ENCODE results near the gene UBALD1. TPM values are rescaled to one million over a fixed set of nuclear protein-coding genes. Genes with fewer than 3 reads are reported as not detected.

UBALD1 gene
- total RNA-seq, 1 experiment from 2014 or later, result 45.9 TPM

DNA sequence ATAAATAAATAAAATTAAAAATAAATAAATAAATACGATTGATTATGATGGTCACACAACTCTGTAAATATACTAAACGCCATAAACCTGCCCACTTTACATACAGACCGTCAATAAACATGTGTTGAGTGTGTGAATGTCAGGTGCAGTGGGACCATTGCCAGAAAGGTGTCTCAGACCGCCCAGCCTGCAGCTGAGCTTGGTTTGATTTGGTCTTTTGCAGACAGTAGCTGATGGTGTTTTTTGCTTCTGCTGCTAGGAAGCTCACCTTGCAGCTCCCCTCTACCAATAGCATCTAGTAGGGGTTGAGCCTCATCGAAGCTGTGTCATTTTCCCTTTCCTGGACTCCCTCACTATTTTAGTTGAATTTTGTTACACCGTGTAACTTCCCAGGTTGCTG lies 23.5 kb downstream of the UBALD1 start:
- intact Hi-C loops (cut with micrococcal nuclease), result no loop called here
- CTCF ChIA-PET, result no interaction called here
- no peak for DNase-seq (ENCODE audit: low read depth, low spot score)
- POLR2A ChIA-PET, result no interaction called here
- H4K20me1 ChIP-seq (ENCODE audit: insufficient read depth), result no peaks in the 10 kb centered on the region
- H3K9me2 ChIP-seq (ENCODE audit: insufficient read depth), result no peaks in the 10 kb centered on the region
- H3K79me2 ChIP-seq (ENCODE audit: insufficient read depth, low read length), result no peaks in the 10 kb centered on the region
- RAD21 ChIA-PET (ENCODE audit: low non-redundant PET in 1 of 2, low total read pairs in 2 of 2, uncharacterized antibody in 2 of 2, unreplicated experiment in 2 of 2), result interaction anchor here in 1 of 2 experiments (0.7 kb wide), 1 partner anchor 33 kb away, joined by 4 read pairs; no protein-coding TSS in a partner anchor
- no peak for TF ChIP-seq JUND (IDR thresholded peaks at IDR 0.05)
- TF ChIP-seq ZNF274 (IDR thresholded peaks at IDR 0.05; ENCODE audit: low read depth, low read length), result no peak
- TF ChIP-seq EZH2 (IDR thresholded peaks at IDR 0.05), result no peak
- TF ChIP-seq, protein P1, sequence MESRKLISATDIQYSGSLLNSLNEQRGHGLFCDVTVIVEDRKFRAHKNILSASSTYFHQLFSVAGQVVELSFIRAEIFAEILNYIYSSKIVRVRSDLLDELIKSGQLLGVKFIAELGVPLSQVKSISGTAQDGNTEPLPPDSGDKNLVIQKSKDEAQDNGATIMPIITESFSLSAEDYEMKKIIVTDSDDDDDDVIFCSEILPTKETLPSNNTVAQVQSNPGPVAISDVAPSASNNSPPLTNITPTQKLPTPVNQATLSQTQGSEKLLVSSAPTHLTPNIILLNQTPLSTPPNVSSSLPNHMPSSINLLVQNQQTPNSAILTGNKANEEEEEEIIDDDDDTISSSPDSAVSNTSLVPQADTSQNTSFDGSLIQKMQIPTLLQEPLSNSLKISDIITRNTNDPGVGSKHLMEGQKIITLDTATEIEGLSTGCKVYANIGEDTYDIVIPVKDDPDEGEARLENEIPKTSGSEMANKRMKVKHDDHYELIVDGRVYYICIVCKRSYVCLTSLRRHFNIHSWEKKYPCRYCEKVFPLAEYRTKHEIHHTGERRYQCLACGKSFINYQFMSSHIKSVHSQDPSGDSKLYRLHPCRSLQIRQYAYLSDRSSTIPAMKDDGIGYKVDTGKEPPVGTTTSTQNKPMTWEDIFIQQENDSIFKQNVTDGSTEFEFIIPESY (IDR thresholded peaks at IDR 0.05; ENCODE audit: extremely low read depth, insufficient replicate concordance, low read length), result no peak
- no peak for TF ChIP-seq TCF7L2 (IDR thresholded peaks at IDR 0.05; ENCODE audit: borderline replicate concordance, extremely low read depth, insufficient read depth, insufficient read length)
- no peak for TF ChIP-seq EZH2phosphoT487 (IDR thresholded peaks at IDR 0.05; ENCODE audit: borderline replicate concordance)
- no peak for TF ChIP-seq SRF (IDR thresholded peaks at IDR 0.05; ENCODE audit: low read depth)
- no peak for TF ChIP-seq CEBPB (IDR thresholded peaks at IDR 0.05; ENCODE audit: low read depth)
- TF ChIP-seq SIN3A (IDR thresholded peaks at IDR 0.05; ENCODE audit: low read depth), result no peak
- TF ChIP-seq POLR2A (IDR thresholded peaks at IDR 0.05; ENCODE audit: borderline replicate concordance, extremely low read depth, insufficient read depth, insufficient read length), result no peak
- no peak for TF ChIP-seq CBX3 (IDR thresholded peaks at IDR 0.05; ENCODE audit: low read depth)
- no peak for TF ChIP-seq EGR1 (IDR thresholded peaks at IDR 0.05; ENCODE audit: low read depth)
- TF ChIP-seq, protein P2, sequence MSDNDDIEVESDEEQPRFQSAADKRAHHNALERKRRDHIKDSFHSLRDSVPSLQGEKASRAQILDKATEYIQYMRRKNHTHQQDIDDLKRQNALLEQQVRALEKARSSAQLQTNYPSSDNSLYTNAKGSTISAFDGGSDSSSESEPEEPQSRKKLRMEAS (IDR thresholded peaks at IDR 0.05), result no peak
- TF ChIP-seq, protein P3, sequence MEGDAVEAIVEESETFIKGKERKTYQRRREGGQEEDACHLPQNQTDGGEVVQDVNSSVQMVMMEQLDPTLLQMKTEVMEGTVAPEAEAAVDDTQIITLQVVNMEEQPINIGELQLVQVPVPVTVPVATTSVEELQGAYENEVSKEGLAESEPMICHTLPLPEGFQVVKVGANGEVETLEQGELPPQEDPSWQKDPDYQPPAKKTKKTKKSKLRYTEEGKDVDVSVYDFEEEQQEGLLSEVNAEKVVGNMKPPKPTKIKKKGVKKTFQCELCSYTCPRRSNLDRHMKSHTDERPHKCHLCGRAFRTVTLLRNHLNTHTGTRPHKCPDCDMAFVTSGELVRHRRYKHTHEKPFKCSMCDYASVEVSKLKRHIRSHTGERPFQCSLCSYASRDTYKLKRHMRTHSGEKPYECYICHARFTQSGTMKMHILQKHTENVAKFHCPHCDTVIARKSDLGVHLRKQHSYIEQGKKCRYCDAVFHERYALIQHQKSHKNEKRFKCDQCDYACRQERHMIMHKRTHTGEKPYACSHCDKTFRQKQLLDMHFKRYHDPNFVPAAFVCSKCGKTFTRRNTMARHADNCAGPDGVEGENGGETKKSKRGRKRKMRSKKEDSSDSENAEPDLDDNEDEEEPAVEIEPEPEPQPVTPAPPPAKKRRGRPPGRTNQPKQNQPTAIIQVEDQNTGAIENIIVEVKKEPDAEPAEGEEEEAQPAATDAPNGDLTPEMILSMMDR (IDR thresholded peaks at IDR 0.05 in 2 of 3, conservative IDR thresholded peaks at IDR 0.05 in 1 of 3; ENCODE audit: borderline replicate concordance in 1 of 3, insufficient read depth in 1 of 3, low read depth in 2 of 3, low read length in 2 of 3), result no peak
- no peak for TF ChIP-seq SP1 (IDR thresholded peaks at IDR 0.05; ENCODE audit: low read depth)
- TF ChIP-seq, protein P4, sequence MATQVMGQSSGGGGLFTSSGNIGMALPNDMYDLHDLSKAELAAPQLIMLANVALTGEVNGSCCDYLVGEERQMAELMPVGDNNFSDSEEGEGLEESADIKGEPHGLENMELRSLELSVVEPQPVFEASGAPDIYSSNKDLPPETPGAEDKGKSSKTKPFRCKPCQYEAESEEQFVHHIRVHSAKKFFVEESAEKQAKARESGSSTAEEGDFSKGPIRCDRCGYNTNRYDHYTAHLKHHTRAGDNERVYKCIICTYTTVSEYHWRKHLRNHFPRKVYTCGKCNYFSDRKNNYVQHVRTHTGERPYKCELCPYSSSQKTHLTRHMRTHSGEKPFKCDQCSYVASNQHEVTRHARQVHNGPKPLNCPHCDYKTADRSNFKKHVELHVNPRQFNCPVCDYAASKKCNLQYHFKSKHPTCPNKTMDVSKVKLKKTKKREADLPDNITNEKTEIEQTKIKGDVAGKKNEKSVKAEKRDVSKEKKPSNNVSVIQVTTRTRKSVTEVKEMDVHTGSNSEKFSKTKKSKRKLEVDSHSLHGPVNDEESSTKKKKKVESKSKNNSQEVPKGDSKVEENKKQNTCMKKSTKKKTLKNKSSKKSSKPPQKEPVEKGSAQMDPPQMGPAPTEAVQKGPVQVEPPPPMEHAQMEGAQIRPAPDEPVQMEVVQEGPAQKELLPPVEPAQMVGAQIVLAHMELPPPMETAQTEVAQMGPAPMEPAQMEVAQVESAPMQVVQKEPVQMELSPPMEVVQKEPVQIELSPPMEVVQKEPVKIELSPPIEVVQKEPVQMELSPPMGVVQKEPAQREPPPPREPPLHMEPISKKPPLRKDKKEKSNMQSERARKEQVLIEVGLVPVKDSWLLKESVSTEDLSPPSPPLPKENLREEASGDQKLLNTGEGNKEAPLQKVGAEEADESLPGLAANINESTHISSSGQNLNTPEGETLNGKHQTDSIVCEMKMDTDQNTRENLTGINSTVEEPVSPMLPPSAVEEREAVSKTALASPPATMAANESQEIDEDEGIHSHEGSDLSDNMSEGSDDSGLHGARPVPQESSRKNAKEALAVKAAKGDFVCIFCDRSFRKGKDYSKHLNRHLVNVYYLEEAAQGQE (IDR thresholded peaks at IDR 0.05; ENCODE audit: low read depth), result no peak
- no peak overlapping the region for H3K9ac ChIP-seq (ENCODE audit: low read length)
- no peak overlapping the region for H2AFZ ChIP-seq (ENCODE audit: low read depth, low read length, poor library complexity, severe bottlenecking)
- H3K4me2 ChIP-seq (ENCODE audit: low read length), result no peak overlapping the region
- H3K27me3 ChIP-seq (ENCODE audit: insufficient read depth, low read length), result no peaks in the 10 kb centered on the region
- H3K9me3 ChIP-seq (ENCODE audit: control insufficient read depth in 1 of 2, insufficient read depth in 1 of 2, low read depth in 1 of 2, low read length in 2 of 2), result peaks cover 0 to 9% of the 10 kb centered on the region in 2 experiments; a peak in 2 of 4 replicates
- H3K4me3 ChIP-seq (replicated peaks in 1 of 2; ENCODE audit: low read depth in 1 of 2, low read length in 2 of 2), result no peak overlapping the region
- no peaks in the 10 kb centered on the region for H3K4me1 ChIP-seq (ENCODE audit: control insufficient read depth in 1 of 2, insufficient read depth in 2 of 2, low read length in 2 of 2)
- no peak overlapping the region for H3K27ac ChIP-seq (ENCODE audit: low read depth, low read length)
- no TSS peak for BruUV-seq (replicated peaks)
- H3K36me3 ChIP-seq (ENCODE audit: control insufficient read depth in 1 of 2, insufficient read depth in 2 of 2, low read length in 2 of 2), result no peaks in the 10 kb centered on the region
- no peak for ATAC-seq

All from HCT116 (cell line).